Mesodermal cell (in vitro differentiated cells): ENCODE measurements around the gene LATS2.
"Not testable (repeated sequence)": the region's sequence is repeated elsewhere in the genome, so short reads cannot be mapped to it uniquely, and the experiment has no call there.

Source experiments
- H3K27ac ChIP-seq: 2 replicates; pipeline ENCODE4 v1.7.0; 2013; ENCODE audit warnings: mild to moderate bottlenecking, low read depth, low read length, moderate library complexity; ENCODE audit not compliant: severe bottlenecking
- H3K36me3 ChIP-seq: 2 replicates; pipeline ENCODE4 v1.7.1; 2013; ENCODE audit warnings: mild to moderate bottlenecking, low read length, moderate library complexity; ENCODE audit not compliant: control insufficient read depth, insufficient read depth
- H3K4me1 ChIP-seq: one replicate; pipeline ENCODE4 v1.7.1; 2013; ENCODE audit warnings: mild to moderate bottlenecking, low read length; ENCODE audit not compliant: insufficient read depth, control insufficient read depth, poor library complexity, severe bottlenecking
- H3K4me3 ChIP-seq: 2 replicates; pipeline ENCODE4 v1.7.0; 2013; ENCODE audit warnings: low read length, control low read depth, mild to moderate bottlenecking; ENCODE audit not compliant: insufficient read depth, poor library complexity, severe bottlenecking; ENCODE audit errors: extremely low read depth
- H3K9me3 ChIP-seq: 2 replicates; pipeline ENCODE4 v1.7.1; 2013; ENCODE audit warnings: mild to moderate bottlenecking, low read length, moderate library complexity; ENCODE audit not compliant: control insufficient read depth
- WGBS, 2 experiments: methylation state at CpG; one replicate each; pipeline ENCODE4 v1.1.5; 2013; ENCODE audit warnings: missing lambda C conversion rate in 2 of 2; ENCODE audit not compliant: insufficient coverage in 2 of 2; 5-methylcytosine and 5-hydroxymethylcytosine counted together

Gene LATS2

GRCh38 chr13:20977394-20977793, 84.0 kb downstream of the LATS2 start:
- Histone ChIP-seq H3K4me3 (no peak overlapping the region), H3K9me3 (no peaks in the 10 kb centered on the region), H3K36me3 (peaks cover 92% of the 10 kb centered on the region), H3K4me1 (no peaks in the 10 kb centered on the region), H3K27ac (no peak overlapping the region)
- WGBS, 2 experiments = 60% methylated on average over 1 of the region's 2 CpGs; no CpG with 5 or more reads in 1 of the 2 experiments

GRCh38 chr13:20974981-20975585, 86.3 kb downstream of the LATS2 start:
- WGBS, 2 experiments = 96 to 99% methylated on average over 19 to 20 of the region's 20 CpGs
- Histone ChIP-seq H3K27ac (no peak overlapping the region), H3K36me3 (peaks cover 71% of the 10 kb centered on the region), H3K4me1 (no peaks in the 10 kb centered on the region), H3K9me3 (no peaks in the 10 kb centered on the region), H3K4me3 (no peak overlapping the region)

DNA sequence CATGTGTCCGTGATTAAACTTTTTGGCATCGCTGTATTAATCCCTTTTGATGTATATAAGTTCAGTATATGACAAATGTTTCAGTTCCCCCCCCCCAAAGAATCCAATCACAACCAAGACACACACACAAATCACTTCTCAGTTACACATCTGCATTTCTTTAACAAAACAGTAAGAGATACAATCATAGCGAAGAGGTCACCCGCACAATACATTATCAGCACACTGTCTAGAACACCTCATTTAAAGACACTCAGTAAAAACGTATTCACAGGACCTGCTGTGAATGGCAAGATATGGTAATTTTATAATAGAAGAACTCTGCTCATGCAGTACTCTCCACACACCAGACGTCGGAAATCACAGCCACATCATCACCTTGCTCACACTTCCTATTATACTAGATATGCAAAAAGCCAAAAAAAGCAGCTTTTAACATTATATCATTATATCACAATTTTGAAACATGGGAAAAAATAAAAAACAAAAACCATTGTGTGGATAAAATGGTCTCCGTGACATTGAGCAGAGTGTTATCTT, 87.4 kb downstream of the LATS2 start:
- H3K27ac ChIP-seq = no peak overlapping the region
- H3K9me3 ChIP-seq = no peaks in the 10 kb centered on the region
- peaks cover 60% of the 10 kb centered on the region for H3K36me3 ChIP-seq
- H3K4me1 ChIP-seq = no peaks in the 10 kb centered on the region
- WGBS, 2 experiments = 100% methylated on average over 1 of the region's 8 CpGs; no CpG with 5 or more reads in 1 of the 2 experiments
- no peak overlapping the region for H3K4me3 ChIP-seq

- Histone ChIP-seq H3K4me3 (no peak overlapping the region), H3K27ac (no peak overlapping the region), H3K36me3 (peaks cover 48% of the 10 kb centered on the region), H3K9me3 (no peaks in the 10 kb centered on the region), H3K4me1 (no peaks in the 10 kb centered on the region)
- WGBS, 2 experiments = 100% methylated on average over 1 of the region's 2 CpGs; no CpG with 5 or more reads in 1 of the 2 experiments
Observed at GRCh38 chr13:20972731-20973130, 88.7 kb downstream of the LATS2 start.

DNA sequence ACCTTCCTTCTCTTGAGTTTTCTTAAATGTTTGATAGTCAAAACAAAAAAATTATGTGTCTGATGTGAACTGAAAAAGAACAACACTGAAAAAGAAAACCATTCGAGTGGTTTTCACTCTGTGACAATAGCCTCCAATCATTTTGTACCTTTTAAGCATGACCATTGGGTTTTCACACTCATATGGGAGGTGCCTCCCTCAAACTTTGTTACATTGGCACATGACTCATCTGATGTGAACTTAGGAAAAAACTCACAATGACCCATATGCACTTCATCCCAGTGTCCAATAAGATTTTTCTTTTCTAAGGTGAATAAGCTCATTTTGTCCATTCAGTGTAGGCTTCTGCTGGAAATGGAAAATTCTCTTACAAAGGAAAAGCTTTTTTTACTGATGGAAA, 92.2 kb downstream of the LATS2 start:
- H3K27ac ChIP-seq = no peak overlapping the region
- peaks cover 17% of the 10 kb centered on the region for H3K36me3 ChIP-seq
- H3K4me3 ChIP-seq = no peak overlapping the region
- WGBS, 2 experiments = 80% methylated on average over 1 of the region's 1 CpG; no CpG with 5 or more reads in 1 of the 2 experiments
- no peaks in the 10 kb centered on the region for H3K4me1 ChIP-seq
- H3K9me3 ChIP-seq = no peaks in the 10 kb centered on the region

DNA sequence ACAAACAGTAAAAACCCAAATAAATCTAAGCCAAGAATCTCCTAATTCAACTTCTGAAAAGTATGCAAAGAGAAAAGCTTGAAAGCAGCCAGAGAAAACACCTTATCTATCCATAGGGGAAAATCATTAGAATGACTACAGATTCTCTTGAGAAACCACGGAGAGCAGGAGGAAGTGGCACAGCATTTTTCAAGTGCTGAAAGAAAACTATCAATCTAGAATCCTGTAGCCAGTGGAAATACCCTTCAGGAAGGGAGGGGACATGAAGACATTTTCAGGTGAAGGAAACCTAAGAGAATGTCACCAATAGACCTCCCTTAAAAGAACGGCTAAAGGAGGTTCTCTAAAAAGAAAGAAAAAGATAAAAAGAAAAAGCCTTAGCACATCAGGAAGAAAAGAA, 92.6 kb downstream of the LATS2 start:
- peaks cover 12% of the 10 kb centered on the region for H3K36me3 ChIP-seq
- no CpG with 5 or more reads among the region's 2 CpGs for WGBS, 2 experiments

DNA sequence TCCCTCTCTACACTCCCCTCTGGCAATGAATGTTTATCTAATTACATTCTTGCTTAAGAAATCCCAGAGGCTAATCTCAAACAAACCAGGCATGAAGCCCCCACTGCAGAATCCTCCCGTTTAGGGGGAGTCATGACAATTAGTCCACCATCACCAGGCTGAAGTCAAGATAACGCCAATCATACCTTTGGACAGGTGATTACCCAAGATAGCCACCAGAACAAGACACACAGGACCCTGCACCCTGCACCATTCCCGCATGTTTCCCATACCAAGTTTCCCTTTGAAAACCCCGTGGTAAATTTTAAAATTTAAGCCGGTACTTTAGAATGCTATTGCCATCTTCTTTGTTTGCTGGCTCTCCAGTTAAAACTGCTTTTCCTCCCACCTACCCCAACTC, 94.0 kb downstream of the LATS2 start:
- no peak overlapping the region for H3K4me3 ChIP-seq
- H3K4me1 ChIP-seq = no peaks in the 10 kb centered on the region
- H3K9me3 ChIP-seq = no peaks in the 10 kb centered on the region
- H3K27ac ChIP-seq = no peak overlapping the region
- H3K36me3 ChIP-seq = peaks cover 2% of the 10 kb centered on the region
- 88 to 95% methylated on average over 5 of the region's 5 CpGs for WGBS, 2 experiments

More for the DNA sequence above, 92.6 kb downstream of the LATS2 start:
- Histone ChIP-seq H3K4me1 (no peaks in the 10 kb centered on the region), H3K9me3 (no peaks in the 10 kb centered on the region), H3K27ac (no peak overlapping the region), H3K4me3 (no peak overlapping the region)

DNA sequence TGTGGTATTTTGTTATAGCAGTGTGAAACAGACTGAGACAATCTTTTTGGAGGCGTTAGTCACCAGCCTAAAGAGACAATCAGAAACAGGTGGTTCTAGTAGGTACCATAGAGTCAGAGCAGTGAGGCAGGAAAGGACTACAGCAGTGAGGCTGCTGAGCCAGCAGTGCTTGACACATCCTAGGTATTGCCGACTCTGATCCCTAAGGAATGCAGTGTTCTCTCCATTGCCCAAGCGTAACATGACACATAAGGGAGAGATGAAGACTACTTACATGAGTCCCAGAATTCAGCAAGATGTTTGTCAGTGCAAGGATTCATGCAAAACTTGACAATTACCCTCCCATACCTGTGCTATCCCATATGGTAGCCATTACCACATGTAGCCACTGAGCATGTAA, 96.5 kb downstream of the LATS2 start:
- Histone ChIP-seq H3K27ac (no peak overlapping the region), H3K4me1 (no peaks in the 10 kb centered on the region), H3K9me3 (no peaks in the 10 kb centered on the region), H3K36me3 (no peaks in the 10 kb centered on the region), H3K4me3 (no peak overlapping the region)
- WGBS, 2 experiments = 80 to 91% methylated on average over 3 of the region's 3 CpGs

GRCh38 chr13:20961663-20962062, 99.7 kb downstream of the LATS2 start:
- not testable (repeated sequence) for H3K27ac ChIP-seq, H3K4me3 ChIP-seq
- 95 to 98% methylated on average over 5 to 9 of the region's 10 CpGs for WGBS, 2 experiments

GRCh38 chr13:20960663-20961309, 100.6 kb downstream of the LATS2 start:
- WGBS, 2 experiments = 85 to 86% methylated on average over 5 to 7 of the region's 14 CpGs
- Histone ChIP-seq H3K27ac (no peak overlapping the region), H3K4me1 (no peaks in the 10 kb centered on the region), H3K36me3 (no peaks in the 10 kb centered on the region), H3K4me3 (no peak overlapping the region), H3K9me3 (no peaks in the 10 kb centered on the region)

More at GRCh38 chr13:20961663-20962062, 99.7 kb downstream of the LATS2 start:
- H3K9me3 ChIP-seq, H3K36me3 ChIP-seq, H3K4me1 ChIP-seq: not testable (repeated sequence)

- H3K27ac ChIP-seq, H3K4me1 ChIP-seq, H3K36me3 ChIP-seq, H3K4me3 ChIP-seq, H3K9me3 ChIP-seq: not testable (repeated sequence)
- 88 to 96% methylated on average over 8 to 10 of the region's 10 CpGs for WGBS, 2 experiments
Observed at GRCh38 chr13:20957049-20957620, 104.3 kb downstream of the LATS2 start.
